Neuronal stem cell (in vitro differentiated cells): ENCODE data around the gene KLF2.
A peak's percentile ranks its signal among the peaks of the same experiment; 100 is the strongest.

Experiments
- DNase-seq: peaks from one replicate; pipeline ENCODE4 v3.0.0-alpha.2; 2013; ENCODE audit warnings: low spot score
- H2AFZ ChIP-seq: one replicate; pipeline ENCODE4 v1.6.1; 2013; ENCODE audit warnings: mild to moderate bottlenecking, low read length, inconsistent platforms
- H2AK5ac ChIP-seq: 2 replicates; pipeline ENCODE4 v1.6.1; 2013; ENCODE audit warnings: low read depth, mild to moderate bottlenecking, inconsistent platforms, low read length, moderate library complexity, mixed read lengths
- H2BK120ac ChIP-seq: 2 replicates; pipeline ENCODE4 v1.6.1; 2013; ENCODE audit warnings: low read depth, mild to moderate bottlenecking, inconsistent platforms, low read length, moderate library complexity, mixed read lengths
- H2BK12ac ChIP-seq: one replicate; pipeline ENCODE4 v1.6.1; 2013; ENCODE audit warnings: low read length, inconsistent platforms
- H2BK15ac ChIP-seq: 2 replicates; pipeline ENCODE4 v1.6.1; 2013; ENCODE audit warnings: mild to moderate bottlenecking, low read length, inconsistent platforms, mixed read lengths
- H2BK5ac ChIP-seq: one replicate; pipeline ENCODE4 v1.6.1; 2013; ENCODE audit warnings: inconsistent platforms, mild to moderate bottlenecking, low read length, moderate library complexity
- H3K14ac ChIP-seq: one replicate; pipeline ENCODE4 v1.6.1; 2013; ENCODE audit warnings: low read length, inconsistent platforms
- H3K18ac ChIP-seq: 2 replicates; pipeline ENCODE4 v1.6.1; 2013; ENCODE audit warnings: low read length, inconsistent platforms
- H3K23ac ChIP-seq: 2 replicates; pipeline ENCODE4 v1.6.1; 2013; ENCODE audit warnings: low read depth, mild to moderate bottlenecking, mixed read lengths, low read length, inconsistent platforms; ENCODE audit not compliant: poor library complexity
- H3K27ac ChIP-seq: replicated peaks from 3 replicates; pipeline ENCODE4 v1.5.1; 2013; ENCODE audit warnings: low read length, inconsistent platforms
- H3K27me3 ChIP-seq, 3 experiments: 2 replicates each; pipeline ENCODE4 v1.6.1; 2013; ENCODE audit warnings: low read length in 3 of 3, mild to moderate bottlenecking in 2 of 3, inconsistent platforms in 1 of 3, low read depth in 1 of 3, mixed read lengths in 1 of 3, moderate library complexity in 1 of 3; ENCODE audit not compliant: control insufficient read depth in 3 of 3, insufficient read depth in 3 of 3
- H3K36me3 ChIP-seq, 2 donors: replicated peaks in 1 of 2; 2 replicates each; pipeline ENCODE4 v1.6.1; 2013; ENCODE audit warnings: low read length in 2 of 2; ENCODE audit not compliant: control insufficient read depth in 2 of 2, insufficient read depth in 2 of 2
- H3K4ac ChIP-seq: 2 replicates; pipeline ENCODE4 v1.6.1; 2013; ENCODE audit warnings: inconsistent platforms, mild to moderate bottlenecking, low read length, moderate library complexity
- H3K4me1 ChIP-seq, 2 donors: 1 replicate in 1 of 2; 2 replicates in 1 of 2; pipeline ENCODE4 v1.6.1; 2013; ENCODE audit warnings: low read length in 2 of 2, low read depth in 1 of 2; ENCODE audit not compliant: control insufficient read depth in 2 of 2, insufficient read depth in 1 of 2
- H3K4me2 ChIP-seq: one replicate; pipeline ENCODE4 v1.6.1; 2013; ENCODE audit warnings: mild to moderate bottlenecking, low read length, inconsistent platforms; ENCODE audit not compliant: insufficient read depth, poor library complexity, severe bottlenecking
- H3K4me3 ChIP-seq, 2 donors: 2 replicates each; pipeline ENCODE4 v1.5.1; 2013; ENCODE audit warnings: low read length in 2 of 2, mild to moderate bottlenecking in 2 of 2, inconsistent platforms in 1 of 2, moderate library complexity in 1 of 2
- H3K79me1 ChIP-seq: one replicate; pipeline ENCODE4 v1.6.1; 2013; ENCODE audit warnings: low read depth, mild to moderate bottlenecking, inconsistent platforms, low read length, moderate library complexity
- H3K9ac ChIP-seq: one replicate; pipeline ENCODE4 v1.6.1; 2013; ENCODE audit warnings: mild to moderate bottlenecking, low read depth, low read length, inconsistent platforms; ENCODE audit not compliant: poor library complexity
- H3K9me3 ChIP-seq, 2 donors: replicated peaks in 1 of 2; 2 replicates each; pipeline versions ENCODE3 to v1.6.1; 2013; ENCODE audit warnings: low read length in 2 of 2, mild to moderate bottlenecking in 2 of 2, inconsistent platforms in 1 of 2, low read depth in 1 of 2, mixed read lengths in 1 of 2, moderate library complexity in 1 of 2; ENCODE audit not compliant: control insufficient read depth in 2 of 2, insufficient read depth in 1 of 2
- H4K8ac ChIP-seq: one replicate; pipeline ENCODE4 v1.6.1; 2013; ENCODE audit warnings: low read depth, mild to moderate bottlenecking, inconsistent platforms, low read length, moderate library complexity
- H4K91ac ChIP-seq: one replicate; pipeline ENCODE4 v1.6.1; 2013; ENCODE audit warnings: low read length, low read depth, mild to moderate bottlenecking, inconsistent platforms; ENCODE audit not compliant: poor library complexity
- WGBS, 2 donors: extraction: QIAGEN DNeasy Blood & Tissue Kit; methylation state at CpG; one replicate each; pipeline ENCODE4 v1.1.7; 2013; ENCODE audit warnings: missing lambda C conversion rate in 2 of 2, mixed read lengths in 1 of 2; ENCODE audit not compliant: insufficient read length in 2 of 2, insufficient replicate concordance in 1 of 2; ENCODE audit errors: extremely low coverage in 2 of 2; 5-methylcytosine and 5-hydroxymethylcytosine counted together

Gene KLF2

DNA sequence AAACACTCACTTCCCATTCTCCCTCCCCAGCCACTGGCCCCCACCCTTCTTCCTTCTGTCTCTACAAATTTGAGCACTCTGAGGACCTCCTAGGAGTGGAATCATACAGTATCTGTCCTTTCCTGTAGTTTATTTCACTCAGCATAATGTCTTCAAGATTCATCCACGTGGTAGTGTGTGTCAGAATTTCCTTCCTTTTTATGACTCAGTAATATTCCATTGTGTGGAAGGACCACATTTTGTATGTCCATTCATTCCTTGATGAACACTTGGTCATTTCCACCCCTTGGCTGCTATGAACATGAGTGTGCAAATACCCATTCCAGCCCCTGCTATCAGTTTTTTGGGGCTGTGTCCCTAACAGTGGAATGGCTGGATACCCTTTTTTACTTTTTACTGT is 9.8 kb downstream of the KLF2 start:
- no peak overlapping the region for H2BK120ac ChIP-seq
- H3K4me2 ChIP-seq = no peak overlapping the region
- H3K79me1 ChIP-seq = no peaks in the 10 kb centered on the region
- H2BK12ac ChIP-seq = no peak overlapping the region
- no peak overlapping the region for H2AK5ac ChIP-seq
- no peak overlapping the region for H3K14ac ChIP-seq
- no peak overlapping the region for H4K91ac ChIP-seq
- no peak overlapping the region for H4K8ac ChIP-seq
- no peak overlapping the region for H3K18ac ChIP-seq
- no peak overlapping the region for H2BK15ac ChIP-seq
- no peak overlapping the region for H3K23ac ChIP-seq
- H2BK5ac ChIP-seq = no peak overlapping the region
- no peak overlapping the region for H3K27ac ChIP-seq
- no peak overlapping the region for H2AFZ ChIP-seq
- peaks cover 0 to 5% (median 0%) of the 10 kb centered on the region in 3 experiments for H3K27me3 ChIP-seq
- H3K9me3 ChIP-seq = no peaks in the 10 kb centered on the region
- no peaks in the 10 kb centered on the region for H3K36me3 ChIP-seq
- no peak overlapping the region for H3K4me3 ChIP-seq
- WGBS, 2 donors = no CpG with 5 or more reads among the region's 1 CpG
- no peak overlapping the region for H3K9ac ChIP-seq
- no peak for DNase-seq
- no peaks in the 10 kb centered on the region for H3K4me1 ChIP-seq
- no peak overlapping the region for H3K4ac ChIP-seq

DNA sequence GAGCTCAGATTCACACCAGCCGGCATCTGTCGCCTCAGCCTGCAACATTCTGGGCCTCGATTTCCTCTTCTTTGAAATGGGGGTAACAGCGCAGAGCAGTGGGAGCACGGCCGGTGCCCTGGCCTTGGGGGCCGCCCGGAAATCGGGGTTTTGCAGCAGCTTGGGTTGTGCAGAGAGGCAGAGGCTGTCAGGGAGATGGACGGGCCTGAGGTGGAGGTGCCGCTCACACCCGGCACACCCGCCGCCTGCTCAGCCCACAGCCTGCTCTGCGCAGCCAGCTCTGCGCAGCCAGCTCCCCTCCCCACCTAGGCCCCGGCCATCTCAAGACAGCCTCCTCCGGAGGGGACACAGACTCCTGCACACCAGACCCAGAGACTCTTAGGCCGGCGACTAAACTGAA is 10.6 kb downstream of the KLF2 start:
- WGBS, 2 donors = no CpG with 5 or more reads among the region's 20 CpGs
- H3K9me3 ChIP-seq = no peaks in the 10 kb centered on the region
- no peak overlapping the region for H3K4ac ChIP-seq
- H3K23ac ChIP-seq = peak overlapping the region; percentile 25
- no peak overlapping the region for H3K4me3 ChIP-seq
- H2BK15ac ChIP-seq = no peak overlapping the region
- H3K27ac ChIP-seq = no peak overlapping the region
- no peak overlapping the region for H2BK5ac ChIP-seq
- peak overlapping the region; percentile 60 for H2AK5ac ChIP-seq
- H3K4me1 ChIP-seq = no peaks in the 10 kb centered on the region
- H3K18ac ChIP-seq = no peak overlapping the region
- DNase-seq = no peak
- H3K9ac ChIP-seq = no peak overlapping the region
- H3K4me2 ChIP-seq = no peak overlapping the region
- H2AFZ ChIP-seq = no peak overlapping the region
- no peak overlapping the region for H4K8ac ChIP-seq
- H3K79me1 ChIP-seq = no peaks in the 10 kb centered on the region
- H2BK12ac ChIP-seq = no peak overlapping the region
- no peak overlapping the region for H4K91ac ChIP-seq
- H3K36me3 ChIP-seq = no peaks in the 10 kb centered on the region
- H3K27me3 ChIP-seq = peaks cover 0 to 2% (median 0%) of the 10 kb centered on the region in 3 experiments
- H2BK120ac ChIP-seq = no peak overlapping the region
- no peak overlapping the region for H3K14ac ChIP-seq

DNA sequence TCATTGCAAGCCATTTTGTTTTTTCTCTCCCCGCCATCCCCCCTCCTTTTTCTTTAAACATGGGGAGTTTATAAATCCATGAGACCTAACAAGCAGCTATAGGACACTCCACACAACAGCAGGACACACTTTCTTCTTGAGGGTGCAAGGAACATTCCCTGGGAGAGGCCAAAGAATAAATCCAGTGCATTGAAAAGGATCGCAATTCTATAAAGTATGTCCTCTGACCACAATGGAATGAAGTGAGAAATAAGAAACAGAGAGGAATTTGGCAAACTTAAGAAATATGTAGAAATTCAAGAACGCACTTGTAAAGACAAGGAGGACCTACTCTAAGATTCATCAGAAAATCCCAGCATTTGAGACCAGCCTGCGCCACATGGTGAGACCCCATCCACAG is 11.9 kb downstream of the KLF2 start:
- Histone ChIP-seq H3K9me3 (no peaks in the 10 kb centered on the region), H2BK12ac (no peak overlapping the region), H4K91ac (no peak overlapping the region), H2BK120ac (no peak overlapping the region), H3K18ac (no peak overlapping the region), H2AFZ (no peak overlapping the region), H3K27me3 (no peaks in the 10 kb centered on the region), H2BK5ac (no peak overlapping the region), H3K27ac (no peak overlapping the region), H3K79me1 (no peaks in the 10 kb centered on the region), H2BK15ac (no peak overlapping the region), H3K23ac (no peak overlapping the region), H3K36me3 (no peaks in the 10 kb centered on the region), H4K8ac (no peak overlapping the region), H3K4me3 (no peak overlapping the region), H2AK5ac (no peak overlapping the region), H3K4me1 (no peaks in the 10 kb centered on the region), H3K9ac (no peak overlapping the region), H3K4me2 (no peak overlapping the region), H3K4ac (no peak overlapping the region), H3K14ac (no peak overlapping the region)
- DNase-seq = no peak
- no CpG with 5 or more reads among the region's 4 CpGs for WGBS, 2 donors

- no peak overlapping the region for H2BK120ac ChIP-seq
- no peak overlapping the region for H2AFZ ChIP-seq
- no peaks in the 10 kb centered on the region for H3K4me1 ChIP-seq
- no peak overlapping the region for H2BK5ac ChIP-seq
- H2BK15ac ChIP-seq = no peak overlapping the region
- H3K18ac ChIP-seq = peak overlapping the region; percentile 38
- H4K8ac ChIP-seq = no peak overlapping the region
- H3K14ac ChIP-seq = no peak overlapping the region
- H3K79me1 ChIP-seq = no peaks in the 10 kb centered on the region
- no CpG with 5 or more reads among the region's 13 CpGs for WGBS, 2 donors
- no peak for DNase-seq
- H3K9me3 ChIP-seq = no peaks in the 10 kb centered on the region
- peak overlapping the region; percentile 43 for H3K23ac ChIP-seq
- peak overlapping the region; percentile 60 for H3K9ac ChIP-seq
- H3K27me3 ChIP-seq = no peaks in the 10 kb centered on the region
- peak overlapping the region; percentile 68 for H2AK5ac ChIP-seq
- no peak overlapping the region for H4K91ac ChIP-seq
- no peak overlapping the region for H3K4me2 ChIP-seq
- no peaks in the 10 kb centered on the region for H3K36me3 ChIP-seq
- H3K4me3 ChIP-seq = no peak overlapping the region
- H3K4ac ChIP-seq = no peak overlapping the region
- no peak overlapping the region for H3K27ac ChIP-seq
- no peak overlapping the region for H2BK12ac ChIP-seq
Measured at GRCh38 chr19:16337809-16338469, 13.3 kb downstream of the KLF2 start.
